CD4-positive, alpha-beta T cell treated with Interleukin-12 subunit alpha and Interleukin-12 subunit beta, for 1 hour (primary cell): Measurements from ENCODE around the gene GNLY.

ENCODE experiments used
- DNase-seq: peaks from one replicate; pipeline ENCODE4 v3.0.0-alpha.2; 2020

GNLY gene

DNA sequence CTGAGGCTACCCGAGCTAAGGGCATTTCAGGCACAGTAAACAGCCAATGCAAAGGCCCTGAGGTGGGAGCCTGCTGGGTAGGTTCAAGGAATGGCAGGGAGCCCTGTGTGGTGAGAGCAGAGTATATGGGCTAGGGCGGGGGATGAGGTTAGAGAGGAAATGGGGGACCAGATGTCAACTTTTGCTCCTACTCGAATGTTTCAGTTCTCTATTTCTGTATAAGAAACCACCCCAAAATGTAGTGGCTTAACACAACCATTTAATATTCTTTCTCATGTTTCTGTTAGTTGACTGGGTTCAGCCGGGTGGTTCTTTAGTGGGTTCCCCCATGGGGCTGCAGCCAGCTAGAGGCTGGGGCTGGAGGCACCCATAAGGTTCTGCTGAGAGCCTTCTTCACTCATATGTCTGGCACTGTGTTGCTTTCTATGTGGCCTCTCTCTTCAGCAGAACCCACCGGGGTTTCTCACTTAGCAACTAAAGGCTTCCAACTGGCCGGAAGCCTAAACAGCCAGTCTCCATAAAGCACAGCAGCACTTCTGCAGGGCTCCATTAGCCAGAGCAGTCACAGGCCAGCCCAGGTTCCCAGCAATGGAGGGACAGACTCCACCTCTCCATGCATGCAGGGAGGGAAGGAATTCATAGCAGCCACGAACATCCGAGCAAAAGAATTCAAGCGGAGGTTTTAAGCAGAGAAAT, 54.0 kb downstream of the GNLY start:
- no peak for DNase-seq
